Endothelial cell of umbilical vein (primary cell): Measurements from ENCODE around the gene CELF5. TPM values are rescaled to one million over a fixed set of nuclear protein-coding genes. Genes with fewer than 3 reads are reported as not detected.

ENCODE experiments used
- BruUV-seq: library from RNA; stranded (reverse); fragments of 400-500 nt; replicated peaks from 2 replicates; lab custom pipeline; 2021; lab: Mats Ljungman, UMichigan
- CTCF ChIA-PET: fragments of 300-600, 350-600 bp; sonication (Branson Sonifier 250); formaldehyde crosslinking; loops from one replicate; lab custom pipeline; 2021; ENCODE audit warnings: antibody characterized with exemption, inconsistent platforms; lab: Charles Lee
- POLR2A ChIA-PET: fragments of 300-600, 350-600 bp; sonication (Branson Sonifier 250); formaldehyde crosslinking; loops from one replicate; lab custom pipeline; 2021; ENCODE audit warnings: antibody characterized with exemption, inconsistent platforms; lab: Charles Lee
- DNase-seq: peaks from one replicate; pipeline ENCODE4 v3.0.0-alpha.2; 2011; ENCODE audit warnings: low read depth, low spot score
- FAIRE-seq: peaks from 2 replicates; lab custom pipeline; 2011; peaks lifted over from hg19 to GRCh38; lab: Jason Lieb, UNC
- H2AFZ ChIP-seq: 2 replicates; pipeline ENCODE4 v1.6.0; 2012; ENCODE audit warnings: low read depth, low read length, control low read depth, inconsistent platforms
- H3K27ac ChIP-seq: 2 replicates; pipeline ENCODE4 v1.5.1; 2011; ENCODE audit warnings: low read depth, mild to moderate bottlenecking, control low read depth, low read length, moderate library complexity; ENCODE audit not compliant: insufficient read depth
- H3K27me3 ChIP-seq, 2 experiments: 2 replicates each; pipeline versions ENCODE4 v1.6.0 to v1.6.1; 2011; ENCODE audit warnings: low read length in 2 of 2, mixed read lengths in 1 of 2; ENCODE audit not compliant: control insufficient read depth in 2 of 2, insufficient read depth in 2 of 2
- H3K36me3 ChIP-seq, 2 experiments: 2 replicates in 1 of 2; 3 replicates in 1 of 2; pipeline ENCODE4 v1.5.1; 2011; ENCODE audit warnings: low read length in 2 of 2, mild to moderate bottlenecking in 1 of 2, moderate library complexity in 1 of 2; ENCODE audit not compliant: control insufficient read depth in 2 of 2, insufficient read depth in 2 of 2; ENCODE audit errors: extremely low read depth in 1 of 2
- H3K4me1 ChIP-seq: 3 replicates; pipeline ENCODE4 v1.5.1; 2011; ENCODE audit warnings: mild to moderate bottlenecking, low read length; ENCODE audit not compliant: control insufficient read depth, insufficient read depth; ENCODE audit errors: extremely low read depth
- H3K4me2 ChIP-seq: 2 replicates; pipeline ENCODE4 v1.6.1; 2011; ENCODE audit warnings: low read length, control low read depth, mixed read lengths; ENCODE audit not compliant: insufficient read depth
- H3K4me3 ChIP-seq, 3 experiments: fragments of 200-600 bp in 1 of 3; sonication (generic), shearing (Covaris generic) in 1 of 3; replicated peaks in 1 of 3; 2 replicates each; pipeline ENCODE4 v1.5.1; 2011 to 2016; ENCODE audit warnings: control low read depth in 3 of 3, low read length in 3 of 3, mild to moderate bottlenecking in 2 of 3, inconsistent platforms in 1 of 3, low read depth in 1 of 3, moderate library complexity in 1 of 3; ENCODE audit not compliant: insufficient read depth in 1 of 3
- H3K79me2 ChIP-seq: 2 replicates; pipeline ENCODE4 v1.6.0; 2012; ENCODE audit warnings: low read length, inconsistent platforms; ENCODE audit not compliant: control insufficient read depth, insufficient read depth
- H3K9ac ChIP-seq: replicated peaks from 2 replicates; pipeline ENCODE3; 2011; ENCODE audit warnings: low read length, control low read depth; ENCODE audit not compliant: insufficient read depth; ENCODE audit errors: extremely low read depth
- H3K9me1 ChIP-seq: replicated peaks from 3 replicates; pipeline ENCODE4 v1.6.0; 2011; ENCODE audit warnings: mild to moderate bottlenecking, low read length; ENCODE audit not compliant: control insufficient read depth, insufficient read depth; ENCODE audit errors: extremely low read depth
- H3K9me3 ChIP-seq: replicated peaks from 2 replicates; pipeline ENCODE4 v1.5.1; 2012; ENCODE audit warnings: low read length, inconsistent platforms; ENCODE audit not compliant: control insufficient read depth, insufficient read depth
- H4K20me1 ChIP-seq: replicated peaks from 2 replicates; pipeline ENCODE3; 2011; ENCODE audit warnings: mild to moderate bottlenecking, low read length; ENCODE audit not compliant: control insufficient read depth, insufficient read depth; ENCODE audit errors: extremely low read depth
- EZH2 ChIP-seq: IDR thresholded peaks from 2 replicates; pipeline ENCODE4 v1.6.1; 2012; ENCODE audit warnings: borderline replicate concordance, low read depth, mild to moderate bottlenecking, moderate library complexity, low read length, inconsistent platforms; ENCODE audit not compliant: severe bottlenecking
- FOS ChIP-seq: IDR thresholded peaks from 2 replicates; pipeline ENCODE4 v1.6.1; 2011; ENCODE audit warnings: mild to moderate bottlenecking, low read length, moderate library complexity, borderline replicate concordance; ENCODE audit not compliant: insufficient read depth
- JUN ChIP-seq: IDR thresholded peaks from 2 replicates; pipeline ENCODE4 v1.6.1; 2011; ENCODE audit warnings: borderline replicate concordance, low read depth; ENCODE audit not compliant: insufficient read length, insufficient read depth
- POLR2AphosphoS5 ChIP-seq: IDR thresholded peaks from 2 replicates; pipeline ENCODE4 v1.6.1; 2012; ENCODE audit warnings: low read depth, mild to moderate bottlenecking, control low read depth, low read length, moderate library complexity; ENCODE audit not compliant: insufficient read depth
- dilution Hi-C: fragments of 300-500 bp; cut with MboI; formaldehyde crosslinking; loops from one replicate; pipeline ENCODE4 v1.15.0; 2019; ENCODE audit warnings: low sequenced_read_pairs; ENCODE audit not compliant: extremely low pct_ligation_motif_present
- intact Hi-C: fragments of 100-400 bp; cut with micrococcal nuclease; formaldehyde crosslinking; loops from one replicate; pipeline ENCODE4 v1.10.0; 2022
- polyA plus RNA-seq, 4 experiments: library from polyadenylated mRNA; depleted of rRNA in 3 of 4; stranded (reverse) in 3 of 4; unstranded in 1 of 4; fragments of >200 nt; gene quantifications; 2 replicates each; pipeline versions ENCODE4 v1.2.1 to v1.2.3, GENCODE V29; 2011 to 2012; ENCODE audit warnings: missing spikeins in 1 of 4
- total RNA-seq: library from RNA; stranded (reverse); gene quantifications from 2 replicates; pipeline ENCODE4 v1.2.3, GENCODE V29; 2021
- TF ChIP-seq, protein P1 (sequence below): IDR thresholded peaks from 2 replicates; pipeline ENCODE4 v1.6.1; 2011; ENCODE audit not compliant: insufficient read depth, insufficient read length

The CELF5 gene
- total and polyA plus RNA-seq, 2 donors (not counting 3 experiments of a cell fraction or from before 2014, with no cell fraction given): not detected

DNA sequence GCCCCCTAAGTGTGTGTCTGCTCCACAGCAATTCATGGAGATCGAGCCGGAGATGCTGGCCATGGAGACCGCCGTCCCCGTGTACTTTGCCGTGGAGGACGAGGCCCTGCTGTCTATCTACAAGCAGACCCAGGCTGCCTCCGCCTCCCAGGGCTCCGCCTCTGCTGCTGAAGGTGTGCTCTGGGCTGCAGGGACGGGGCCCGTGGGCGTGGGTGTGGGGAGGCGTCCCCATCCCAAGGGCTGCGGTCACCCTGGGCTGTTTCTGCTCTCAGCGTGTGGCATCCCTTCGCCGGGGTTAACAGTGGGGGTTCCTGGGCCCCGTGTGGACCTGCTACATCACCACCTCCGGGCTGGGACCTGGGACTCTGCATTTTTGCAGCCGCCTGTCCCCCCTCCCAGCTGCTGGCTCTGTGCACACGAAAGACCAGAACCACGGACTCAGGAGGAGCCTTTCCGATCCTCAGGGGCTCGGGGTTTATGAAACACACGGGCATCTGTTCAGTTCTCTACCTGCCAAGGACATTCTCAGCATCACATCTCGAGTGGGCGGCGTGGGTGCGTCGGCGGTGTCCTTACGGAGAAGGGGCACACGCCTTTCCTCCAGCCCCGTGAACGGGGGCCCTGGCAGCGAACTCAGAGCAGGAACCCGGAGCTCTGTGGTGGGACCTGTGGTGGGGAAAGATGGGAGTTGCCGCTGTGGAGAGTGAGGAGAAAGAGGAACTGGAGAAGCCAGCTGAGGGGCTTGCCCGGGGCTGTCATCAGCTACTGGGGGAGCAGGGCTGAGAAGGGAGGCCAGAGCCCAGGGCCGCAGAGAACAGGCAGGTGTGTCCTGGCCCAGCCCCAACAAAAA is 31.0 kb upstream of the CELF5 start:
- intact Hi-C loops (no loop called here), dilution Hi-C loops (no loop called here)
- Histone ChIP-seq H3K79me2 (peaks cover 31% of the 10 kb centered on the region), H3K4me2 (no peak overlapping the region), H4K20me1 (no peaks in the 10 kb centered on the region), H3K27me3 (no peaks in the 10 kb centered on the region), H3K36me3 (peaks cover 0 to 4% of the 10 kb centered on the region in 2 experiments), H3K27ac (no peak overlapping the region), H3K9ac (no peak overlapping the region), H3K4me3 (no peak overlapping the region), H3K9me3 (no peaks in the 10 kb centered on the region), H3K4me1 (no peaks in the 10 kb centered on the region), H2AFZ (no peak overlapping the region), H3K9me1 (no peaks in the 10 kb centered on the region)
- no TSS peak for BruUV-seq
- FAIRE-seq (no peak), DNase-seq (no peak)
- TF ChIP-seq, protein P1, sequence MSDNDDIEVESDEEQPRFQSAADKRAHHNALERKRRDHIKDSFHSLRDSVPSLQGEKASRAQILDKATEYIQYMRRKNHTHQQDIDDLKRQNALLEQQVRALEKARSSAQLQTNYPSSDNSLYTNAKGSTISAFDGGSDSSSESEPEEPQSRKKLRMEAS: no peak
- no peak for TF ChIP-seq POLR2AphosphoS5
- TF ChIP-seq FOS: no peak
- no peak for TF ChIP-seq JUN
- no peak for TF ChIP-seq EZH2
- CTCF ChIA-PET: no interaction called here
- POLR2A ChIA-PET: no interaction called here
